NCI-H226 (cell line): ENCODE results near the gene HTRA3.
"Not testable (repeated sequence)": the region's sequence is repeated elsewhere in the genome, so short reads cannot be mapped to it uniquely, and the experiment has no call there.

Source experiments
- DNase-seq: peaks from one replicate; pipeline ENCODE4 v3.0.0-alpha.2; 2015

HTRA3 gene

GRCh38 chr4:8330821-8331574, 61.4 kb downstream of the HTRA3 start:
- no peak for DNase-seq

GRCh38 chr4:8331575-8331955, 62.0 kb downstream of the HTRA3 start:
- DNase-seq = no peak

DNA sequence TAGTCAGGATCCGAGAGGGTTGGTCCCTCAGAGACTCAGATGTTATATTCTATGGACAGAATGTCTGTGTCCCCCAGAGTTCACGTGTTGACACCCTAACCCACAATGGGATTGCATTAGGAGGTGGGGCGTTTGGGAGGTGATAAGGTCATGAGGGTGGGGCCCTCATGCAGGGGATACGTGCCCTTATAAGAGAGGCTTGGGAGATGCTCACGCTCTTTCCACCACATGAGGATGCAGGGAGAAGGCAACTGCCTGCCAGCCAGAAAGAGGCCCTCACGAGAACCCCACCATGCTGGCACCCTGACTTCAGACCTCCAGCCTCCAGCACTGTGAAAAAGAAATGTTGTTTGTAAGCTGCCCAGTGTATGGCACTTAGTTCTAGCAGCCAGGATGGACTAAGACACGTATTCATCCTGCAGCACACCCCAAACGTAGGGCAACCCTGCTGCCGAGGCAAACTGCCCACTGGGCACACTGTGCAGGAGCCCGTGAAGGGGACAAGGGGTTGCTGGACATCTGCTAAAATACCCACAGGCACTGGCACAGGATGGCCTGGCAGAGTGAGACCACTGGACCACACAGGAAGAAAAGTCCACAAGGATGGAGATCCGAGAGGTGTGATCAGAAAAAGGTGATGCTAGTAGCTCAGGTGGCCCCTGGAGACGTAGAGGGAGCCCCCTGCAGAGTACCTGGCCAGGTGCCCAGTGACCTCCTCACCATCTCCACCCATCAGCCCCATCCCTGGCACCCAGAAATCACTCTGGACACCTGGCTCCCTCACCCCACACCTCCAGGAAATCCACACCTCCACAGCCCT, 62.7 kb downstream of the HTRA3 start:
- no peak for DNase-seq

GRCh38 chr4:8332891-8333331, 63.4 kb downstream of the HTRA3 start:
- DNase-seq = no peak

GRCh38 chr4:8333726-8334460, 64.3 kb downstream of the HTRA3 start:
- DNase-seq = no peak

- DNase-seq = no peak
Measured at GRCh38 chr4:8334786-8335460, 65.4 kb downstream of the HTRA3 start.

GRCh38 chr4:8335848-8336247, 66.3 kb downstream of the HTRA3 start:
- no peak for DNase-seq

- DNase-seq = peak; percentile 72
Measured at GRCh38 chr4:8336412-8337075, 67.0 kb downstream of the HTRA3 start.

DNA sequence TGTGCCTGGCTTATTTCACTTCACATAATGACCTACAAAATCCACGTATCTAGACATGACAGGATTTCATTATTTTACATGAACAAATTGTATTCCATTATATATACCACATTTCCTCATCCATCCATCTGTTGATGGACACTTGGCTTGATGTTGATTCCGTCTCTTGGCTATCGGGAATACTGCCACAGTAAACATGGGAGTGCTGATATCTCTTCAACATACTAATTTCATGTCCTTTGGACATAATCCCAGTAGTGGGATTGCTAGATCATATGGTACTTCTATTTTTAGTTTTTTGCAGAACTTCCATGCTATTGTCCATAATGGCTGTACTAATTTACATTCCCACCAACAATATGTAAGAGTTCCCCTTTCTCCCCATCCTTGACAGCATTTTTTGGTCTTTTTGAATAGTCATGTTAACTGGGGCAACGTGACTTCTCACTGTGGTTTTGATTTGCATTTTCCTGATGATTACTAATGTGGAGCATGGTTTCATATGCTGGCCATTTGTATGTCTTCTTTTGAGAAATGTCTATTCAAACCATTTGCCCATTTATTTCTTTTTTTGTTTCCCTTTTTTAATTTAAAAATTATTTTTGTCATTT, 68.9 kb downstream of the HTRA3 start:
- DNase-seq = no peak

GRCh38 chr4:8340781-8341241, 71.3 kb downstream of the HTRA3 start:
- no peak for DNase-seq

DNA sequence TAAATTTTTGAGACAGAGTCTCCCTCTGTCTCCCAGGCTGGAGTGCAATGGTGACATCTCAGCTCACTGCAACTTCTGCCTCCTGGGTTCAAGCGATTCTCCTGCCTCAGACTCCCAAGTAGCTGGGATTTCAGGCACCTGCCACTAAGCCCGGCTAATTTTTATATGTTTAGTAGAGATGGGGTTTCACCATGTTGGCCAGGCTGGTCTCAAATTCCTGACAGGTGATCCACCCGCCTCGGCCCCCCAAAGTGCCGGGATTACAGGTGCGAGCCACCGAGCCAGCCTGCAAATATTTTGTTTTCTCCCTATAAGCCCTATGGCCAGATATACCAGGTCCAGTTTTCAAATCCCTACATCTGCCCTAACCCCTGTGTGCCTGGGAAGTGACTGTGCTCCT, 71.7 kb downstream of the HTRA3 start:
- DNase-seq = not testable (repeated sequence)

DNA sequence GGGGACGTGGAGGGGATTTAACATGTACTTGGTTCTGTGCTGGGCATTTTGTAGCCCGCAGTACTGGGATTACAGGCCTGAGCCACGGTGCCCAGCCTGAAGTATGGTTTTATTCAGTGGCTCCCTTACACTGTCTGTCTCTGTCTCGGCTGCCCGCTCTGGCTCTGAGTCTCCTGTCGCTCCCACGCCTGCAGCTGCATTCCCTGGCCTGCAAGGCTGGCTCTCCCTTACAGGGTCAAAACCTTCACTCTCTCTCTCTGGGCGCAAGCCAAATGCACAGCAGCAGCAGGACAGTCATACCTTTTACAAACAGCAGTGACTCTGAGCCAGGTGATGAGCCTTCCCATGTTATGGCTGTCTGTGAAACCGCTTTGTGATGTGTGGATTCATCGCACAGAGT, 72.1 kb downstream of the HTRA3 start:
- no peak for DNase-seq

GRCh38 chr4:8342651-8343261, 73.2 kb downstream of the HTRA3 start:
- no peak for DNase-seq

- no peak for DNase-seq
Measured at GRCh38 chr4:8343262-8343966, 73.9 kb downstream of the HTRA3 start.

- no peak for DNase-seq
Measured at GRCh38 chr4:8343967-8344331, 74.4 kb downstream of the HTRA3 start.

DNA sequence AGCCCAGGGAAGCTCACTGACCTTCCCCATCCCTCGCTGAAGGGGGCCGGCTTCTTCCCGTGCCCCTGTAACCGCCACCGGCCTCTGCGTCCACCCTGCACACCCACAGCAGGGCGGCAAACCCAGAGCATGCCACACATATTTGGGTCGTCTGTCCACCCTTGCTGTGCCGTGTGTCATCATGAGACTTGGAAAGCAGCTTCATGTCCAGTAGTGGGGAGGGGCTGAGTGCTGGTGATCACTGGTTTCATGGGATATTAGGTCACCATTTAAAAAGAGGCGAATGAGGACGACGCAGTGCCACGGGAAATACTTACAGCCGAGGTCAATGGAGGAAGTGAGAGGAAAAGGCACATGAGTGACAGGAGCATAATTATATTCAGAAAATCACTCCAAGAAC, 74.8 kb downstream of the HTRA3 start:
- DNase-seq = no peak

DNA sequence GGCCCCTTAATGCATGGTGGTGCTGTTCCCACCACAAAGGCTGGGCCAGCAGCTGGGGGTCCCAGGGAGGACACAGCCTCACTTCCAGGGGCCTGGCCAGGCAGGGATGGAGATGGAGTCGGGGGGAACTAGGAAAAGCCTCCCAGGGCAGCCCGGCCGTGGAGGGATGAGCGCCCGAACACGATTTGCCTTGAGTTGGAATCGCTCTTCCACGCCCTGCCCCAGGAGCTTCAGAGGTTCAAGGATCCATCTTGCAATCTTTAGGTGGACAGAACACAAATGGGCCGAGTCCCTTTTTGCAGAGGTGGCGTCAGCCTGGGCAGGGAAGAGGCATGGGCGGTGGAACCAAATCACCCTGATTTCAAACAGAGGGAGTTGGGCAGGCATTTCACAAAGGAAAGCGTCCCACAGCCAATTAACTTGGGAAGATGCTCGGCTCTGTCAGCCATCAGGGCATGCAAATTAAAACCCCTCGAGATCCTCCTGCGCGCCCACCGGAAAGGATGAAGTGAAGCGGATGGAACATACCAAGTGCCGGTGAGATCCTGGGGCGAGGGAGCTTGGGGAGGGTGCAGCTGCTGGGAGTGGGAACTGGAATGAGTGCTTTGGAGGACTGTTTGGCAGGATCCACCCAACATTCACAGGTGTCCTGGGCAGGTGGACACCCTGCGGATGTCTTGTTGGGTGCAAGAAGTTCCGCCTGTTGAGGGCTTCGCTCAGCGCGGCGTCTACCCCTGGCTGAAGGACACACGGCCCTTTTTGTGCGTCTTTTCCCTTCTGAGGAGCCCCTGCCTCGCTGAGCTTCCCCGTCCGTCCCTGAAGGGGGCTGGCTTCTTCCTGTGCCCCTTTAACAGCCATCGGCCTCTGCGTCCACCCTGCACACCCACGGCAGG, 75.7 kb downstream of the HTRA3 start:
- DNase-seq = no peak

- no peak for DNase-seq
Measured at GRCh38 chr4:8345946-8346814, 76.6 kb downstream of the HTRA3 start.
